SU-DHL-6 (cell line): ENCODE results near the gene KMT2E.

ENCODE experiments used
- CTCF ChIP-seq: fragments of 200-600 bp; sonication (generic); IDR thresholded peaks from one replicate; pipeline ENCODE4 v1.5.1; 2017; ENCODE audit warnings: antibody characterized with exemption, mild to moderate bottlenecking, low read length, moderate library complexity; ENCODE audit not compliant: insufficient read depth, poor library complexity, severe bottlenecking
- EZH2phosphoT487 ChIP-seq: fragments of 200-600 bp; sonication (generic), shearing (Covaris generic); conservative IDR thresholded peaks from 2 replicates; pipeline ENCODE4 v1.6.1; 2018; ENCODE audit warnings: mild to moderate bottlenecking, antibody characterized with exemption, low read length, moderate library complexity, mixed read lengths

- TF ChIP-seq CTCF (no peak), EZH2phosphoT487 (no peak)
Measured at GRCh38 chr7:105102557-105103352, 88.8 kb downstream of the KMT2E start.
